SU-DHL-6 (cell line): ENCODE measurements around the gene PADI3.

Experiments
- EZH2phosphoT487 ChIP-seq: fragments of 200-600 bp; sonication (generic), shearing (Covaris generic); conservative IDR thresholded peaks from 2 replicates; pipeline ENCODE4 v1.6.1; 2018; ENCODE audit warnings: mild to moderate bottlenecking, antibody characterized with exemption, low read length, moderate library complexity, mixed read lengths
- TF ChIP-seq, protein P1 (sequence below): fragments of 200-600 bp; sonication (generic); IDR thresholded peaks from one replicate; pipeline ENCODE4 v1.5.1; 2017; ENCODE audit warnings: antibody characterized with exemption, mild to moderate bottlenecking, low read length, moderate library complexity; ENCODE audit not compliant: insufficient read depth, poor library complexity, severe bottlenecking

GRCh38 chr1:17276568-17276967 lies 27.7 kb downstream of the PADI3 start:
- no peak for TF ChIP-seq EZH2phosphoT487
- TF ChIP-seq, protein P1, sequence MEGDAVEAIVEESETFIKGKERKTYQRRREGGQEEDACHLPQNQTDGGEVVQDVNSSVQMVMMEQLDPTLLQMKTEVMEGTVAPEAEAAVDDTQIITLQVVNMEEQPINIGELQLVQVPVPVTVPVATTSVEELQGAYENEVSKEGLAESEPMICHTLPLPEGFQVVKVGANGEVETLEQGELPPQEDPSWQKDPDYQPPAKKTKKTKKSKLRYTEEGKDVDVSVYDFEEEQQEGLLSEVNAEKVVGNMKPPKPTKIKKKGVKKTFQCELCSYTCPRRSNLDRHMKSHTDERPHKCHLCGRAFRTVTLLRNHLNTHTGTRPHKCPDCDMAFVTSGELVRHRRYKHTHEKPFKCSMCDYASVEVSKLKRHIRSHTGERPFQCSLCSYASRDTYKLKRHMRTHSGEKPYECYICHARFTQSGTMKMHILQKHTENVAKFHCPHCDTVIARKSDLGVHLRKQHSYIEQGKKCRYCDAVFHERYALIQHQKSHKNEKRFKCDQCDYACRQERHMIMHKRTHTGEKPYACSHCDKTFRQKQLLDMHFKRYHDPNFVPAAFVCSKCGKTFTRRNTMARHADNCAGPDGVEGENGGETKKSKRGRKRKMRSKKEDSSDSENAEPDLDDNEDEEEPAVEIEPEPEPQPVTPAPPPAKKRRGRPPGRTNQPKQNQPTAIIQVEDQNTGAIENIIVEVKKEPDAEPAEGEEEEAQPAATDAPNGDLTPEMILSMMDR, result no peak
